ENCODE data around the gene CDK11A.
A peak's percentile ranks its signal among the peaks of the same experiment; 100 is the strongest.
"Not testable (repeated sequence)": the region's sequence is repeated elsewhere in the genome, so short reads cannot be mapped to it uniquely, and the experiment has no call there.

Gene CDK11A

DNA sequence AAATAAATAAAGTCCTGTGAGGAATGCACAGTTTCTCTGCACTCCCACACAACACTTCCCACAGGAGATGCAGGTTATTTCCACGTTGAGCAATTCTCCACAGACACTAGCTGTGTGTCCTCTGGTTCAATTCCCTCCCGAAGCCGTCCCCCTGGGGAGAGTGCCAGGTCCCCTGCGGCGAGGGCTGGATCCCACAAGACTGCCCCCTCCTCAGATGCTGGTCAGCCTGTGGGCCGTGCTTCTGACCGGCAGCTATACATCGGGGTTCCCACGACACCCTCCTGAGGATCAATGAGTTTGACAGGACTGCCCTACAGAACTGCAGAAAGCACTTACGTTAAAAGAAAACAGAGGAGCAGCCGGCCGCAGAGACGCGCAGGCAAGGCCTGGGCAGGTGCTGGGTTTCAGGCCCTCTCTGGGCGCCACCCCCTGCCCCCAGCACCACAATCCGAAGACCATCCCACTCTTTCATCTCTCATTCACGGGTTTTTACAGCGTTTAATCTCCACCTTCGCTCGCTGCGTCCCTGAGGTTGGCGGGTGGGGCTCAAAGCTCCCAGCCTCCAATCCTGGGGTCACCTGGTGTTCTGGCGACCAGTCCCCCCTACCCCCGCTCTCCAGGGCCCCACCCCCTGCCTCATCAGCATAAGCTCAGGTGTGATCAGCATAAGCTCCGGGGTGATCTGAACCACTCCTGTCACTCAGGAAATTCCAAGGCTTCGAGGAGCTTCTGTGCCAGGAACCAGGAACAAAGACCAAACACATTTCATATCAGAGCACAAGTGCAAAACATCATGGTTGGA lies 40.9 kb downstream of the CDK11A start:
- DNase-seq = no peak

DNA sequence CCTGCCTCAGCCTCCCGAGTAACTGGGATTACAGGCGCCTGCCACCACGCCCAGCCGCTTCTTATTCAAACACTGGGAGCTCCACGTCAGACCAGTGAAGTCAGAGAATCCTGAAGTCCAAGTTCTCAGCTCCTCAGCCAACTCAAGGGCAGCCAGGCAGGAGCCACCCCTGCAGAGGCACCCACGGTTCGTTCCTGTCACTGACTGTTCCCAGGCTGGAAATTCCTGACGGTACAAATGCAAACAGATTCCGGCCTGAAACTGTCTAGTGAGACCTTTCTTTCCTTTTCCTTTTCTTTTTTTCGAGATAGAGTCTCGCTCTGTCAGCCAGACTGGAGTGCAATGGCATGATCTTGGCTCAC lies 43.3 kb downstream of the CDK11A start:
- no peak for DNase-seq

DNA sequence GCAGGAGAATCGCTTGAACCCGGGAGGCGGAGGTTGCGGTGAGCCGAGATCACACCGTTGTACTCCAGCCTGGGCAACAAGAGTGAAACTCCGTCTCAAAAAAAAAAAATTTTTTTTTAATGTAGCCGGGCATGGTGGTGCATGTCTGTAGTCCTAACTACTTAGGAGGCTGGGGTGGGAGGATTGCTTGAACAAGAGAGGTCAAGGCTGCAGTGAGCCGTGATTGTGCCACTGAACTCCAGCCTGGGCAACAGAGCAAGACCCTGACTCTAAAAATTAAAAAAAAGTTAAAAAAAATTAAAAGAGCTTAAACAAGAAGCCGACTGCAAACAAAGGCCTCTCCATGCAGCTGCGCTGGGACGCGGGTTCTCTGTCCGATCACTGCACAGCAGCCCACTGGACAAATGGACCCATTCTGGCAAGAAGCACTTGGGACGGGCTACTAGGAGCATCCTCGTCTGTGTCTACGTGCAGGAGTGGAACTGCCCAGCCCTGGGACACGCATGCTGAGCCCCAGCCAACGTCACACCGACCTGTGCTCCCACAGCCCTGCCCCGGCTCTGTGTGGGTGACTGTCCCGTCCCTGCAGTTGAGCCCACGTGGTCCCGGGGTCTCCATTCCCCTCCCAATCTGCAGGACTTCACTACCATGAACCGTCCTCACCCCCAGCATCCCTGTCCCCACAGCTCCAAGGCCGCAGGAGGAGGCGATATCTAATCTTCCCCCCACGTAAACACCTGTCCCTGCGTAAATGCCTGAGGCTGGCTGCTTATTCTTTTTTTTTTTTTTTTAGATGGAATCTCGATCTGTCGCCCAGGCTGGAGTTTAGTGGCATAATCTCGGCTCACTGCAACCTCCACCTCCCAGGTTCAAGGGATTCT lies 43.9 kb downstream of the CDK11A start:
- DNase-seq = no peak

DNA sequence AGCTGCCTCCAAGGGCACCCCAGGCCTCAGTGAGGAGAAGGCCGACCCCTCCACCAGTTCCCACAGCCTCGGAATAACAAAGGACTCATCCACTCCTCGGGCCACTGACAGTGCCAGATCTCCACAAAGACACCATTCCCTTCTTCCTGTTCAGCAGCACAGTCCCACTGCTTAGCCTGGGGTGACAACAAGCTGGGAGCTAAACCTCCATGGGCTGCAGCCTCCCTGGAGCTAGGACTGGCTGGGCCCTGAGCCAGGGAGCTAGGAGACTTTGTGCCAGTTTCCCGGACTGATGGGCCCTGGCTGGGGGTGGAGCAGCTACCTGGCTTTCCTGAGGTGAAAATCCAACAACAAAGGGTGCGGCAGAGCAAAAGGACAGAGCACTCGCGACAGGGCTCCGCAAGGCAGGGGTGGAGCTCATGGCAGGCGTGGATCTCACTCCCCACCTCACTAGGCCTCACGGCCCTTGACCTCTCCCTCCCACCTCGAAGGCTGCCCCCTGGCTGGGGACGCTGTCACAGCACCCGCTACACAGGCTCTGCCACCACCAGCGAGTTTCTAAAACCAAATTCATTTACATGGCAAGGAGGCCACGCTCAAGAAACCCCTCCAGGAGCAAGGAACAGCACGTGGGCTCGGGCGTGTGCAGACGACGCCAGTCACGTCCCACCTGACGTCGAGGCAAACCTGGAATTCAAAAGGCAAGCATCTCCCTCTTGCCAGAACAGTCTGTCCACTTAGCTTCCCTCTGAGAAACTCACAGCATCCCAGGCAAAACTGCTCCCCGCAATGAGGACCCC lies 45.4 kb downstream of the CDK11A start:
- DNase-seq = peak; percentile 89

DNA sequence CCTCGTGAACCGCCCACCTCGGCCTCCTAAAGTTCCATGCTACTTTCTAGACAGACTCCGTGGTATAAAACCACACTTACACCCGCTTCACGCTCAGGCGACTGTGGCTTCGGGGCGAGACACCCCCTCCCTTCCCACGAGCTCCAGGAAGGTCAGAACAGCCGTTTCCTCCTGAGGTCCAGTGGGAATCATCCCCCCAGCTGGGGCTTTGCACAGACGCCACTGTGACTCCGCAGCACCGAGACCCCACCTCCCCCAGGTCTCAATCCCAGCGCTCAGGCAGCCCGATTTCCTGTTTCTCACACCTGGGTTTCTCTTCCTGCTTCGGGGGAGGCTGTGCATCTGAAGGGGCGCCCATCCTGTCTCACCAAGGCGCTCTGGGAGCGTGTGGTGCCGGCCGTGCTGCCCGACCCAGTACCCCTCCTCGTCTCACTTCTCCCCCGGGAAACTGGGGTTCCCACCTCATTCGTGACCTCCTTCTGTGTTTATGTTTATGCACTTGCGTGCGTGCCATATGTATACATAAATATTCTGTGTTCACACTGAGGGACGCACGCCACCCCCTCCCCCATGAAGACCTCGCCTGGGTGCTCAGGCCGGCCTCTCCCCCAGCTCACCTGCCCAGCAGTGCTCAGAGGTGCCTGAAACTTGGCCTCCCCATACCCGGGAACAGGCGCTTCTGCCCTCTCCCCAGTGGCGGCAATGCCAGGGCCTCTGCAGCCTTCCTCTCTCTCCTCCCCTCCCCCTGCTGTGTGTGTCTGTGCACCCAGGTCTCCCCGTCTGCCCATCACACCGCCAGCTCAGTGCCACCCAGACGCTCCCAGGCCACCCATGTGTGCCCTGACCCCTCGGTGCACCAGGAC lies 46.2 kb downstream of the CDK11A start:
- DNase-seq = peak; percentile 83

DNA sequence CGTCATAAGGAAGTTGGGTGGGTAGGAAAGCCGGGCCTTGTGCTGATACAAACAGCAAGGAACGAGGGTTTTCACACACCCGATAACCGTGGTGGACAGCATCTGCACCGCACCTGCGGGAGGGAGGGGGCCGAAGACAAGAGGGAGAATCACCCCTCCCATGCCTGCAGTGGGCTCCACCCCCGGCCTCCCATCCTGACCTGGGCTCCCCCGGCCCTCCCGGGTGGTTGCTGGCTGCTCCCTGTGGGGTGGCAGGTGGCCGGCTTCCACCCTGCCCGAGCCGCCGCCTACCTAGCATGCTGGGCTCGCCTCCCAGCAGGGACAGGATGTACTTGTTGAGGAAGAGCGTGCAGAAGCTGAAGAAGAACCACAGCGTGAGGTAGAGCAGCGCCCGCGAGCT lies 48.1 kb downstream of the CDK11A start:
- not testable (repeated sequence) for DNase-seq

DNA sequence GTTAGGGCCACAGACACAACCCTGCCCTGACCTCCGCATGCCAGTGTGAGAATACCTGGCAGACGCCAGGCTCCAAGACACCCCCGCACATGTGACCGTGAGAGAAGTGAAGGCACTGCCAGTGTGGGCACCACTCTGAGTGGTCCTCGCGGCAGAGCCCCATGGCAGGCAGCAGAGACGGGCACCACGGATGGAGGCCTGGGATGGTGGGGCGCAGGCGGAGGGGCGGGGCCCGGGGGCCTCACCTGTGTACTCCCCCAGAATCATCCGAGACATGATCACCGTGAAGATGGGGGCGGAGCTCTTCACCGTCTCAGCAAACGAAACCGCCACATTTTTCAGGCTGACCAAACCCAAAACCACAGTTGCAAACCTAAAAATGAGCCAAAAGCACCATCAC lies 48.9 kb downstream of the CDK11A start:
- DNase-seq = not testable (repeated sequence)

DNA sequence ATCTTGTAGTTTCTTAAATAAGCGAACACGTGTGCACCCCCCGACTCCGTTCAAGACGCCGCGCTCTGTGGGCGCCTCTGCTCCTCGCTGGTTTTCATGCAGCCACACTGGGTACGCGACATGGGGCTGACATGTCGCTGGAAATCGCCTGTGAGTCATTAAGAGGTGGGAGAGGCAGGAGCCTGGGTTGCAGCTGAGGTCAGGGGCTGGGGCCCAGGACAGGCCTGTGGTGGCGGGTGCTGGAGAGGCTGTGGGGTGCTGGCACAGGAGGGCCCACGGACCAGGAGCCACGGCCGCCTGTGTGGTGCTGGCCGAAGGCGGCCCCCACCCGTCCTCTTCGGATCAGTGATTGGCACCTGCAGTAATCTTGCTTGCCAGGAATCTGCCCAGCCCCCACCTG lies 49.4 kb downstream of the CDK11A start:
- not testable (repeated sequence) for DNase-seq

DNA sequence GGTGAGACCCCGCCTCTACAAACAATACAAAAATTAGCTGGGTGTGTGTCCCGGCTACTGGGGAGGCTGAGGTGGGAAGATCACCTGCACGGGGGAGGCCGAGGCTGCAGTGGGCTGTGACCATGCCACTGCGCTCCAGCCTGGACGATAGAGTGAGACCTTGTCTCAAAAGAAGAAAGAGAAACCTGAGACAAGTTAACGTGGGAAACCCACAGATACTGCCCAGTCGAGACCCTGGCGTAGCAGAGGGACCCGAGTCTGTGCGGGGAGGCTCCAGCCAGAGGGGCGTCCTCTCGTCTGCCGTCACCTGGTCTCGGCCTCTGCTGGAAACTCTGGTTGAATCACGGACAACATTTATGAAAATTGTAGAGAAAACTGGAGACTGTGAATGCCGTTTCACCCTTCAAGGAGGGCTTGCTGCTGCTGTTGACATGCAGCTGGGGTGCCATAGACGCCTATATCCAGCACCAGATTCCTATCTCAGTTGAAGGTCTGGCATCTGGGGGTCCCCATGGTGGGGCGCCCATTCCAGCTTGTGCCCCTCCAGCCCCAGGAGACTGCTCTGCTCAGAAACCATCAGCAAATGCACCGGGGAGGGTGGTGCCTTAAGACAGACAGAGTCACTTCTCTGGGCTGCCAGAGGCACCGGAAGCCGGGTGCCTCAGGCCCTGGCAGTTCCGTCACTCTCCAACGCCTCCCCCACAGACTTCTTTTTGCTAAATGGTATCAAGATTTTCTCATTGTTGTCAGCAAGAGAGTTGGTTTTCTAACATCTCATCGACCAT lies 51.8 kb downstream of the CDK11A start:
- no peak for DNase-seq

DNA sequence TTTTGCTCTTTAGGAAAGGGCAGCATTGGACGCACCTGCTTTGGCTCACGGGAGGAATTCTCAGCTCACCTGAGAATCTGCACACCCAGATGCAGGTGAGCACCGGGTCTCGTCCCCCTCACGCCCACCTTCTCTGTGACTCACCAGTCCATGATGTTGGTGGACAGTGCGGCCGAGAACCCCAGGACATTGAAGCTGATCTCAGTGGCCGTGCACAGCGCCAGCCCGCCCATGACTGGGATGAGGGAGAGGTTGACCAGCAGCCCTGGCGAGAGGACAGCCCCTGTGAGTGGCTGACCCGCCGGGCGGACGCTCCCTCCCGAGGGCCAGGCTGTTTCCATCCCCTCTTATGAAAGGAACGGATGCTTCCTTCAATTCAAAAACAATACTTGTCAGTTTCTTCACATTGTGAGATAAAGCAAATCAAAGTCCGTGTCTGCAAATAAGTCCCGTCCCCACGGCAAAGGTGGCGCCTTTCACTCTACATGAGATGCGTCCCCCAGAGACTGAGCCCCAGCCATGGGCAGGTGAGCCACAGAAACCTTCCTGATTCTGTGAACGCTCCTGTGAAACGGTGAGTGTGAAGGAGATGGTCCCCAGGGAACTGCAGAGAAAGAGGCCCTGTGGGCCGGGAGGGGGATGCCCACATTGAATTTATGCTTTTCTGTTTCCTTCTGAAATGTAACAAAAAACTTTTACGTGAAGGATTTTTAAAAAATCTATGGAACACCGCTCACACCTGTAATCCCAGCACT lies 52.6 kb downstream of the CDK11A start:
- DNase-seq = no peak

DNA sequence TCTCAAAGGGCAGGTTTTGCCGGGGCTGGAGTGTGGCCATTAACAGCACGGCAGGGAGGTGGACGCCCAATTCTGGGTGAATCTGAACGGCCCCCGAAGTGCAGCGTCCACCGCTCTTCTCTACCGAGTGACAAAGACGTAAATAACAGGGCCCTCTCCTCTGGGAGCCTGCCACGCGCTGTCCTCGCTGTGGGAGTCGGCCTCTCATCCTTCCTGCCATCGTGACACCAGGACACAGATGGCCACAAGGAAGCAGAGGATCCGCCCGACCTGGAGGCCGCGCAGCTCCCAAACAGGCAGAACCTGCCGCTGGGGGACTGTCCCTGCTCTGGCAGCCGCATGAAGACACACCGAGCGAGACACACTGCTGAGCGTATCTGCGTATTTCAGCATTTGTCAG lies 53.3 kb downstream of the CDK11A start:
- DNase-seq = no peak

DNA sequence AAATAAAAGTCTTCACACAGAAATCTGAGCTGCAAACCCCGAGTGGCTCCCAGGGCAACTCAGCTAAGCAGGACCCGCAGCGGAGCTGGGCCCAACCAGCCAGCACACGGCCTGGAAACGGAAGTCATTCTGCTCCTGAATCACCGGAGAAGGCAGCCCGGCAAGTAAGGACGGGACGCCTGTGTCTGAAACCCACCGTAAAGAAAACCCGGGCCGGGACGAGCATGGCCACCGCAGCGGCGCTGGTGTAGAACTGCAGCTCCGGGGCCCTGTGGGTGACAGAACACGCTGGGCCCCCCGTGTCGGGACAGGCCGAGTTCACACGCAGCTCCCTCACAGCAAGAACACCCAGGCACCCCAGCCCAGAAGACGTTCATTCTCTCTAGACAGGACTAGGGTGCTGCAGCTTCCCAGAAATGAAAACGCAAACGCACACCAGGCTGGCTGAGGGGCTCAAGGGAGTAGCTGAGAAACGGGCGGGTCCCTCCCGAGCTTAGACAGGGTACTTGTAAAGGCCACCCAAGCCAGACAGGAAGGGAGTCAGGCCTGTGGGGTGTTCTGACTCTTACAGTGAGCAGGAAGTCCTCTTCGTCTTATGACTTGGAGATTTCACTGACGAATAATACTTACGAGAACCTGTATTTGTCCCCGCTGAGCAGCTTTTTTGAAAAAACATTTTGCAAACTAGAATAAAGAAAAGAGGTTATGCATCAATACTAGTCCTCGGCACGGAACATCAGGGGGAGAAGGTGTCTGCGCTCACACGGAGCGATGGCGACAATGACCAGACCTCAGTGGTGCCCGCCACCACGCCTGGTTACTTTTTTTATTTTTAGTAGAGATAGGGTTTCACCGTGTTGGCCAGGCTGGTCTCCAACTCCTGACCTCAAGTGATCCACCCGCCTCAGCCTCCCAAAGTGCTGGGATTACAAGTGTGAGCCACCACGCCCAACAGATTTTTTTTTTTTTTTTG lies 54.4 kb downstream of the CDK11A start:
- DNase-seq = no peak

DNA sequence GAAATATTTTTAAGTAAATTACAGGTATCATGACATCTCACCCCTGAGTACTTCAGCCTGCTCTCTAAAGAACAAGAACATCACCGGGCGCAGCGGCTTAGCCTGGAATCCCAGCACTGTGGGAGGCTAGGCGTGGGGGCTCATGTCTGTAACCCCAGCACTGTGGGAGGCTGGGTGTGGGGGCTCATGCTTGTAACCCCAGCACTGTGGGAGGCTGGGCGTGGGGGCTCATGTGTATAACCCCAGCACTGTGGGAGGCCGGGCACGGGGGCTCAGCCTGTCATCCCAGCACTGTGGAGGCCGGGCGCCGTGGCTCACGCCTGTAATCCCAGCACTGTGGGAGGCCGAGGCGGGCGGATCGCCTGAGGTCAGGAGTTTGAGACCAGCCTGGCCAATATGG lies 57.6 kb downstream of the CDK11A start:
- no peak for DNase-seq

DNA sequence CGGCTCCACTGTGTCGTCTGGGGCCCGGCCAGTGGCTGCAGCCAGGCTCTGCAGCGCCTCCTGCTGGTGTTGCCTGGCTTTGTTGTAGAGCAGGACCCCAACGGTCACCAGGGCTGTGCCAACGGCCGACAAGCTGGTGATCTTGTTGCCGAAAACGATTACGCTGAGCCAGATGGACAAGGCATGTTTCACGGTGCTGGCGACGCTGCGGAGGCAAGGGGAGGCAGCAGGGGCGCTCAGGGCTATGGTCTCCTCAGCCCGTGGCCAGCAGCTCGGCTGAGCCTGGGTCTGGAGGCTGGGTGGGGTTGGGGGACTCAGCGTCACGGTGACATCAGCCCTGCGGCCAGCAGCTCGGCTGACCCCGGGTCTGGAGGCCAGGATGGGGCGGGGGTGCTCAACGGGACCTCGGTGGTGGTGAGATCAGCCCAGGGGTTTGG lies 58.3 kb downstream of the CDK11A start:
- DNase-seq = no peak

DNA sequence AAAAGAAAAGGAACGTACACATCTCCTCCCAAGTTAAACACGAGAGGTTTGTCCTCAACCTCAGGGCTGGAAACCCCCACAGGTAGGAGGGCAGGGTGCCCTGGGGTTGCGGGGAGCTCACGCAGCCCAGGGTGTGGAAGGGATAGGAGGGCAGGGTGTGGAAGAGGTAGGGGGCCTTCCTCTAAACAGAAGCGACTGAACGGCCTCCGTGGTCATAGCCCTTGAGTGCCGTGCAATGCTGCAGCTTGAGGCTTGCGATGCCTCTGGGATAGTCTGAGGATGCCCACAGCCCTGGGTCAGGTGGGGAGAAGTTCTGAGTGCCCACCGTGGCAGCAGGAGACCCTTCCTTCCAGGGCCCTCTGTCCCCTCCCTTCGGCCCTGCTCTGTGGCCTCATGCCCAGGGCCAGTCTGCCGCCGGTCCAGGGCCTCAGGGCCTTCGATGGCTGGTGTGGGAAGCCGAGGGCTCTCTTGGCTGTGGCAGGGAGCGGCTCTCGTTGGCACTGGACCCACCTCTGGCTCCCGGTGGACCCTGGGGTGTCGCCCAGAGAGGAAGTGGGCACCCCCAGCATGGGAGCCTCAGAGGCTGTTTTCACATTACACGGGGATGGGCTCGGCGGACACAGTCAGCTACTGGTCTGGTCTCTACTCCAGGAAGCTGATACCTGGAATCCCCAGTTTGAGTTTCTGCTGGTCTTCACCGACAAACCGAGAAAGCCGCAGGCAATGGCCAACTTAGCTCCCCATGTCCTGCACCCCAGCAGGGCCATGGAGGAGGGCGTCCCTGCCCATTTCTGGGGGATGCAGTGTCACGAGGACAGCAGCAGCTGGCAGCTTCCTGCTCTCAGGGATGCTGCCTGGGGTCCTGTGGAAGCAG lies 59.0 kb downstream of the CDK11A start:
- no peak for DNase-seq

DNA sequence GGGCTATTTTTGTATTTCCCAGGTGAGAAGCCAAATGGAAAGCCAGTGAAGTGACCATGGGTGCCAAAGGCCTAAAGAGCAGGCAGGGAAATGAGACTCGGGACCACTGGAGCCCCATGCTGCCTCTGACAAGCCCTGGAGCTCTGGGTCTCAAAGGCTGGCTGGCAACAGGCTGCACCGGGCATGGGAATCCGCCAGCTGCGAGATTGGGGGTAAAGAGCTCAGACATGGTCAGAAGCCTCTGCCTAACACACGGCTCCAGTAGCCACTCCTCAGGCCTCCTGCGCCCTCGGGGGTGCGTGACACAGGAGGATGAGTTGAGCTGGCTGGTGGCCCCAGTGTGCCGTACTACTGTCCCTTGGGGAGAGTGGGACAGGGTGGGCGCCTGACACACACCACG lies 59.8 kb downstream of the CDK11A start:
- not testable (repeated sequence) for DNase-seq

DNA sequence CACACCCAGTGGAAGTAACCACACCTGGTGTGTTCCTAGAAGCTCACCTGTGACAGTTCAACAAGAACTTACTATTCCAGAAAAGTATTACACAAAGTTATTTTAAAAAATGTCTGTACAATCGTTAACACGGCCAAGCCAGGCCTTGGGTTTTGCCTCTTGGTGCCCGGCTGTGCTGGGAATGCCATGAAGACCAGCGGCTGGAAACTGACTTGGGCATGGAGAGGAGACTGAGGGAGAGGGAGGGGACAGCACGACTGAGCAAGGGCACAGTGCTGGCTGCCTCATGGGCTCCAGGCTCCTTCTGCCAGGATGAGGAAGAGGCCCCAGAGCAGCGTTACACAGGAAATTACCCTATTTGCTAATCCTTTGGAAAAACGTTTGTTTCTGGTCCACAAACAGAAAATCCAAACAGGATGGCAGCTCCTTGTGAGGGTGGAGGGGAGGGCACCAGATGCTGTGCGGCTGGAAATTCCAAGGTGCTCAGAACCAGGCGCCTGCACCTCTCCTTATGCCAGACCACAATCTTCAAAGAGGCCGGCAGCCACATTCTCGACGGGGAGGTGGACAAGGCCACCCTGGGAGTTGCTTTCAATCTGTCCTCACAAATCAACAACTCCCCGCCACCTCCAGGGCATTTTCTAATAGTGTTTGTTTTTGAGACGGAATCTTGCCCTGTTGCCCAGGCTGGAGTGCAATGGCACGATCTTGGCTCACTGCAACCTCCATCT lies 61.2 kb downstream of the CDK11A start:
- not testable (repeated sequence) for DNase-seq

DNA sequence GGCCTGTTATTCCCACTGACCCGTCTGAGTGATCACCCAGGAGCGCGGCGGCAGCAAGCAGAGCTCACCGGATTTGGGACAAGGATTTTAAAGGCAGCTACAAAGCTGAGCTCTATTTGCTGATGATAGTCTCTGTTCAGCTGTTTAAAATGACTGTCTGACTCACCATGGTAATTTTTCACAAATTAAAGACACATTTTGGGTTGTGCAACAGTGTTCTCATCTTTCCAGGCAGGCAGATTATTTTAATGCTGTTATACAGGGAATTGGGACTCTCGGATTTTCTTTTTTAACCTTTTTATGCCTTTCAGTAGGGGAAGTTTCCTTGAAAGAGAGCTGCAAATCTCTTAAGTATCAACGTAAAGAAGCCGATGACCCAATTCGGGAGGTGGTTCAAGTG lies 61.8 kb downstream of the CDK11A start:
- not testable (repeated sequence) for DNase-seq

All from RPMI8226 (cell line).